ENCODE data around the gene ARHGAP44.

- TF ChIP-seq CTCF (IDR thresholded peaks at IDR 0.05; ENCODE audit: poor library complexity, severe bottlenecking) (no peak), RAD21 (conservative IDR thresholded peaks at IDR 0.05) (no peak), EZH2 (IDR thresholded peaks at IDR 0.05; ENCODE audit: borderline replicate concordance, insufficient read depth, low read length, poor library complexity, severe bottlenecking) (no peak), SMC3 (conservative IDR thresholded peaks at IDR 0.05; ENCODE audit: poor library complexity) (no peak), REST (IDR thresholded peaks at IDR 0.05; ENCODE audit: borderline replicate concordance) (no peak), EP300 (conservative IDR thresholded peaks at IDR 0.05; ENCODE audit: poor library complexity, severe bottlenecking) (no peak), POLR2AphosphoS5 (IDR thresholded peaks at IDR 0.05) (no peak), MXI1 (conservative IDR thresholded peaks at IDR 0.05; ENCODE audit: poor library complexity, severe bottlenecking) (no peak)
Observed at GRCh38 chr17:12907477-12907876, 118.2 kb downstream of the ARHGAP44 start.
